ENCODE measurements around the gene ZNF565.
"Not testable (repeated sequence)": the region's sequence is repeated elsewhere in the genome, so short reads cannot be mapped to it uniquely, and the experiment has no call there.

ZNF565 gene

DNA sequence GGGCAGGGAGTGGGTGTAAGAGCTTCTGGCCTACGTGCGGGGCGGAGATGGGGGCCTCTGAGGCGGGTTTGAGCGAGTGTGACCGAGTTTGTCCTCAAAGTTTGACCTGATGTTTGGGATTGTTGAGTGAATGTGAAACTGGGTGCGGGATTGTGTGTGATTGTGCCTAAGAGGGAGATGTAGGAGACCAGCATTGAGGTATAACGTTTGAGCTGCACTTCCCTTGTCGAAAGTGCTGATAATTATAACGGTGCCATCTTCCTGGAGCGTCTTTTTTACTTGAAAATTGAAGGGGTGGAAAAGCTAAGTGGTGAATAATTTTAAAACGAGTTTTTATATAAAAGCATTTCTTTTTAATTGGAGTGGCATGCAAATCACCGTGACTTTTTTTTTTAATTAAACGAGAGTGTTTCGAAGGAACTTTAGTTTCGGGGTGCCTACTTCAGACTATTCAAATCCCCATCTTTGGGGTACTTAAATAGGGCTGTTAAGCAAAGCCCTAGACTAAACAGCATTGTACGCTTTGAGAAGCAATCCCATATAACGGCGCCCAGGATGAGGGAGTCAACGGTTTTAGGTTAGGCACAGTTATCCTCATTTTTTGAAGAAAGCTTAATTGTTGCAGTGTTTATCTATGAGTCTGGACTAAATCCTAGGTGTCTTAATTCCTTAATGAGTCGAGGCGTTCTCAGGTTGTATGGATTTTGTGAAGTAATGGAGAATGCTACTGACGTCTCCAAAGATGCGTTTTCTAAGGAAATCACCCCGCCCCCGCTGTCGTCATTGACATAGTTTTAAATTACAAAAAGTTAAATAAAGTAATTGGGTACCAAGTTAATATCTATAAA is 1.0 kb upstream of the ZNF565 start:
- in situ Hi-C loops (cut with MboI; ENCODE audit: low sequenced_read_pairs) = no loop called here

DNA sequence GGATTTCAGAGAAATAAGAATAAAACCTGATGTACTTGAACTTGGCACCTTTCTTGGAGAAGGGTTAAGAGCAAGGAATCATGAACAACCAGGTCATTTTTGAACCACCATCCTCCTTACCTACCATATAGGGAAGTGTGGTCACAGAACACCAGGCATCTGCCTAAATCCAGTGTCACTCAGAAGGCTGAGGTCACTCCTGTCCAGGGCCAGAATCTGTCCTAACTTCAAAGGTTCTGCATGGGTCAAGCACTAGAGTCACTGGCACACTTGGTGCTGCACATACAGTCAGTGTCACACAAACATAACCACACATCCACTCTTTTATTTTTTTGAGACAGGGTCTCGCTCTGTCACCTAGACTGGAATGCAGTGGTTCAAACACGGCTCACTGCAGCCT is 1.6 kb downstream of the ZNF565 start:
- in situ Hi-C loops (cut with MboI; ENCODE audit: low sequenced_read_pairs) = no loop called here

DNA sequence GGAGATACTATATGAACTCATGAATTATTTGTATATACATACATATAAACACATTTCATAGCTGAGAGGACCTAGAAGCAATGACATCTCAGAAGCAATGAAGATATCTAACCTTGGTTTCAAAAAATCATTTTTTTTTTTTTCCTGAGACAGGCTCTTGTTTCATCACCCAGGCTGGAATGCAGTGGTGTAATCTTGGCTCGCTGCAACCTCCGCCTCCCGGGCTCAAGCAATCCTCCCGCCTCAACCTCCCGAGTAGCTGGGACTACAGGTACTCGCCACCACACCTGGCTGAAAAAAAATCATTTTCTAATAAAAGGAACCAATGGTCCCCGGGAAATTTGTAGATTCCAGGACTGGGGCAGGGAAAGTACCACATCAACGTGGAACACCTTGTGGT is 4.0 kb downstream of the ZNF565 start:
- in situ Hi-C loops (cut with MboI; ENCODE audit: low sequenced_read_pairs) = no loop called here

DNA sequence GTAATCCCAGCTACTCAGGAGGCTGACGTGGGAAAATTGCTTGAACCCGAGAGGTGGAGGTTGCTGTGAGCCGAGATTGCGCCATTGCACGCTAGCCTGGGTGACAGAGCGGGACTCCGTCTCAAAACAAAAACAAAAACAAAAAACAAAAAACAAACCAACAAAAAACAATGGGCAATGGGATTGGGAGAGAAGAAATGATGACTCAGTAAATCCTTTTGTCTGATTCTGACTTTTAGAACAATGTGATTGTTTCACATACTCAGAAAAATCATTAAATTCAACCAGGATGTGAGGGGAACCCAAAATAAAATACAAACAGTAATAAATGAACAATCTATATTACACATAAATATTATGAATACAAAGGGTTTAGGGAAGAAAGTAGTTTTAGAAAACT is 5.1 kb downstream of the ZNF565 start:
- in situ Hi-C loops (cut with MboI; ENCODE audit: low sequenced_read_pairs) = no loop called here

DNA sequence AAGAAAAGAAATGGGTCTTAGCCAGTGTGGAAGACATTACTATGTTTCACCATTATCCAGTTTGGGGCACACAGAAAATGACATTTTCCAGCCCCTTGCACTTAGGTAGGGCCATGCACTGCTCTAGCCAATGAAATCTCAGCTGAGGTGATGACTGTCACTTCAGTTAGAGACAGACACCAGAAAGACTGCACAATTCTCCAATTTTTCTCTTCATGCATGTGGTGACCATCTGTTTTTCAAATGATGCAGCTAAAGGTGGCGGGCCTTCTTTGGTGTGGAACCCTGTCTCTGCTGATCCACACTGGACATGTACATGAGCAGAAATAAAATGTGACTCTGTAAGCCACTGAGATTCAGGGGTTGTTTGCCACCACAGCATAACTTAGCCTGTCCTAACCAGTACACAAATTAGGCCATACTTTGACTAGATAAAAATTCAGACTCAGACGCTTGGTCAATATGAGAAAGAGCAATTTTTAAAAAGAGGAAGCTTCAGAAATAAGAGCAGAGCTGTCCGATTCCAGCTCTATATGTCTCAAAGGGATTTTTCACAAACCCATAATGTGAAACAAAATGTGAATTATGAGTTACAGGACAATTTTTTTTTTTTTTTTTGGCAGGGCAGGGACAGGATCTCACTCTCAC is 6.7 kb downstream of the ZNF565 start:
- in situ Hi-C loops (cut with MboI; ENCODE audit: low sequenced_read_pairs) = no loop called here

DNA sequence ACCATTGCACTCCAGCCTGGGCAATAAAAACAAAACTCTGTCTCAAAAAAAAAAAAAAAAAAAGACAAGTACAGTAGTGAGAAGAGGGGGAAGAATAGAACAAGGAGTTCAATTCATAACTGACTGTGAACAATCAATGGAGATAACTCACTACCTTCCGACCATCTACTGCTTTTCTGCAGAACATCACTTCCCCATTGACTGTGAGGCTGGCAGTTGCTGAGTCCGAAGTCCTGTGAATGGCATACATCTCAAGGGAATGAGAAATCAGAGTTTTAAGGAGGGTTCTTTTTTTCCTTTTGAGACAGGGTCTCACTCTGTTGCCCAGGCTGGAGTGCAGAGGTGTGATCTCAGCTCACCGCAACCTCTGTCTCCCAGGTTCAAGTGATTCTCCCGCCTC is 11.2 kb downstream of the ZNF565 start:
- in situ Hi-C loops (cut with MboI; ENCODE audit: low sequenced_read_pairs) = no loop called here

DNA sequence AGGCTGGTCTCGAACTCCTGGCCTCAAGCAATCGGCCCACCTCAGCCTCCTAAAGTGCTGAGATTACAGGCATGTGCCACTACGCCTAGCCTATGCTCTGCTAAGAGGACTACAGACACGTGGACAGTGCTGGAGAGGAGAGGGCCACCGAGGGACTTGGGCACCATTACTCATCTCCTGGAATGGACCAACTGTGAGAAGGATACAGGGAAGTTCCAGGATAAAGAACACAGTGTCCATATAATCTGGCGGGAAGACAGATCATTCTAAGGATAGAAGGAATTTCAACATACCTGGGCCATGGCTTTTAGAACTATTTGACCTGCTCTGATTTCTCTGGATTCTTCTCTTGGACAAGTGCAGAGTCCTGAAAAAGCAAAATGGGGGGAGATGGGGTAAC is 12.8 kb downstream of the ZNF565 start:
- in situ Hi-C loops (cut with MboI; ENCODE audit: low sequenced_read_pairs) = no loop called here

DNA sequence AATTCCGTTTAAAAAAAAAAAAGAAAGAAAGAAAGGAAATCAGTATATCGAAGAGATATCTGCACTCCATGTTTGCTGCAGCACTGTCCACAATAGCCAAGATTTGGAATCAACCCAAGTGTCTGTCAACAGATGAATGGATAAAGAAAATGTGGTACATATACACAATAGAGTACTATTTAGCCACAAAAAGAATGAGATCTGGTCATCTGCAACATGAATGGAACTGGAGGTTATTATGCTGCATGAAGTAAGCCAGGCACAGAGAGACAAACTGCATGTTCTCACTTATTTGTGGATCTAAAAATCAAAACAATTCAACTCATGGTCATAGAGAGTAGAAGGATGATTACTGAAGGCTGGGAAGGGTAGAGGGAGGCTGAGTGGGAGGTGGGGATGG is 16.3 kb downstream of the ZNF565 start:
- in situ Hi-C loops (cut with MboI; ENCODE audit: low sequenced_read_pairs) = no loop called here

DNA sequence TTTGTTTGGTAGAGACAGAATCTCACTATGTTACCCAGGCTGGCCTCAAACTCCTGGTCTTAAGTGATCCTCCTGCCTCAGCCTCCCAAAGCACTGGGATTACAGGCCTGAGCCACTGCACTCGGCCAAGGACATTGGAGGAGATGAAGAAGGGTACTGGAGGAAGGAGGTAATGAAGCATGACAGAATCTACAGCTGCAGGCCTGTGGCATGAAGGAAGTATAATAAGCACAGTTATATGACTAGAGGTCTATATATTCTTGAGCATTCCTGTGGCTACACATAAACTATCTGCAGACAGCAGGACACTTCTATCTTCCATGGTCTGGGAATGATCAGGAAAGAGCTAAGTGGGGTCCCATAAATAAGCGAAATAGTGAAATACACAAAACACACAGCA is 18.2 kb downstream of the ZNF565 start:
- in situ Hi-C loops (cut with MboI; ENCODE audit: low sequenced_read_pairs) = no loop called here

DNA sequence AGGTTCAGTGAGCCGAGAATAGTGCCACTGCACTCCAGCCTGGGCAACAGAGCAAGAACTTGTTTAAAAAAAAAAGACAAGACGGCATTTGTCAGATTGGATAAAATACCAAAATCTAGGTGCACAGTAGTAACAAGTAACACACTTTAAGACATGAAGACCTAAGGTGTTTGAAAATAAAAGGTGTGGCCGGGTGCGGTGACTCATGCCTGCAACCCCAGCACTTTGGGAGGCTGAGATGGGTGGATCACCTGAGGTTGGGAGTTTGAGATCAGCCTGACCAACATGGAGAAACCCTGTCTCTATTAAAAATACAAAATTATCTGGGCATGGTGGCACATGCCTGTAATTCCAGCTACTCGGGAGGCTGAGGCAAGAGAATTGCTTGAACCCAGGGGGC is 27.7 kb downstream of the ZNF565 start:
- in situ Hi-C loops (cut with MboI; ENCODE audit: low sequenced_read_pairs) = not testable (repeated sequence)

DNA sequence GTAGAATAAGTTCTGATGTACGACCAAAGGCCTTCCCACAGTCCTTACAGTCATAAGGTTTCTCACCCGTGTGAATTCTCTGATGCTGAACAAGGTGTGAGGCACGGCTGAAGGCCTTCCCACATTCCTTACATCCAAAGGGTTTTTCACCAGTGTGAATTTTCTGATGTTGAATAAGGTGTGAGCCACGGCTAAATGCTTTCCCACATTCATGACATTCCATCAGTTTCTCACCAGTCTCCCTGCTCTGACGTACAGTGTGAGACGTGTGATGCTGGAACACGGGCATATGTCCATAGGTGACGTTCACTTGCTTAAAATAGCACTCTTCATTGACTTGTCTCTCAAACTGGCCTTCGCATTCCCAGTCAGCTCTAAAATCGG is 31.2 kb downstream of the ZNF565 start:
- in situ Hi-C loops (cut with MboI; ENCODE audit: low sequenced_read_pairs) = no loop called here

DNA sequence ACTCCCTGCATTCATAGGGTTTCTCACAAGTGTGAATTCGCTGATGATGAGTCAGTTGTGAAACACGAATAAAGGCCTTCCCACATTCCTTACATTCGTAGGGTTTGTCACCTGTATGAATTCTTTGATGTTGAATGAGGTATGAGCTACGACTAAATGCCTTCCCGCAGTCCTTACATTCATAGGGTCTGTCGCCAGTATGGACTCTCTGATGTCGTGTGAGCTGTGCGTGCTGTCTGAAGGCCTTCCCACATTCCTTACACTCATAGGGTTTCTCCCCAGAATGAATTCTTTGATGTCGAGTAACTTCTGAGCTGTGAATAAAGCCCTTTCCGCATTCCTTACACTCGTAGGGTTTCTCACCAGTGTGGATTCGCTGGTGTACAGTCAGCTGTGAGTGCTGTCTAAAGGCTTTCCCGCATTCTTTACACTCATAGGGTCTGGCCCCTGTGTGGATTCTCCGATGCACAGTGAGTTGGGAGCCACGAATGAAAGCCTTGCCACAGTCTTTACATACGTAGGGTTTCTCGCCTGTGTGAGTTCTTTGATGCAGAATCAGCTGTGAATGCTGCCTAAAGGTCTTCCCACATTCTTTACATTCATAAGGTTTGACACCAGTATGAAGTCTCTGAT is 31.7 kb downstream of the ZNF565 start:
- in situ Hi-C loops (cut with MboI; ENCODE audit: low sequenced_read_pairs) = no loop called here

DNA sequence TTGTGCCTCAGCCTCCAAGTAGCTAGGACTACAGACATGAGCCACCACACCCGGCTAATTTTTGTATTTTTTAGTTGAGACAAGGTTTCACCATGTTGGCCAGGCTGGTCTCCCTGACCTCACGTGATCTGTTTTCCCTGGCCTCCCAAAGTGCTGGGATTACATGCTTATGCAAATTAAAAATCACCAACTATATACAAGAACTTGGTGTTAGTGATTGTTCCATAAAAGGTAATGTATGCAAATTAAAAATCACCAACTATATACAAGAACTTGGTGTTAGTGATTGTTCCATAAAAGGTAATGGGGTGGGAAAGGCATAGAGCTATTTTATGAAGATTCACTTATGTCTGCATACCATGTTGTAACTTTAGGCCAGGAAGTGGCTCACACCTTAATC is 35.4 kb downstream of the ZNF565 start:
- in situ Hi-C loops (cut with MboI; ENCODE audit: low sequenced_read_pairs) = not testable (repeated sequence)

DNA sequence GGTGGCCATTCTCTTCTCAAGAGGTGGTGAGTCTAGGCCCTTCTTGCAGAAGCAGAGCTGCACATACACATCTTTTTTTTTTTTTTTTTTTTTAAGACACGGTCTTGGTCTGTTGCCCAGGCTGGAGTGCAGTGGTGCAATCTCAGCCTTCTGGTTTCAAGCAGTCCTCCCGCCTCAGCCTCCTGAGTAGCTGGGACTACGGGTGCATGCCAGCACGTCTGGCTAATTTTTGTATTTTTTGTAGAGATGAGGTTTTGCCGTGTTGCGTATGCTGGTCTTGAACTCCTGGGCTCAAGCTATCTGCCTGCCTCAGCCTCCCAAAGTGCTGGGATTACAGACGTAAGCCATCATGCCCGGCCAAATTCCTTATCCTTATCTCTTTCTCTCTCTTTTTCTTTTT is 40.6 kb downstream of the ZNF565 start:
- in situ Hi-C loops (cut with MboI; ENCODE audit: low sequenced_read_pairs) = loop anchor here (5.0 kb wide), 1 partner anchor 47 kb away; no protein-coding TSS in a partner anchor

DNA sequence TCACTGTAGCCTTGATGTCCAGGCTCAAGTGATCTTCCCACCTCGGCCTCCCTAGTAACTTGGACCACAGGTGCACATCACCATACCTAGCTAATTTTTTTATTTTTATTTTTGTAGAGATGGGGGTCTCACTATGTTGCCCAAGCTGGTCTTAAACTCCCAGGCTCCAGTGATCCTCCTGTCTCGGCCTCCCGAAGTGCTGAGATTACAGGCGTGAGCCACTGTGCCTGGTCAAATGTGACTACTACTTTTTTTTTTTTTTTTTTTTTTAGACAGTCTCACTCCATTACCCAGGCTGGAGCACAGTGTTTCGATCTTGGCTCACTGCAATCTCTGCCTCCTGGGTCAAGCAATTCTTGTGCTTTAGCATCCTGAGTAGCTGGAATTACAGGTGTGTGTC is 41.6 kb downstream of the ZNF565 start:
- in situ Hi-C loops (cut with MboI; ENCODE audit: low sequenced_read_pairs) = loop anchor here (5.0 kb wide), 1 partner anchor 46 kb away; no protein-coding TSS in a partner anchor

DNA sequence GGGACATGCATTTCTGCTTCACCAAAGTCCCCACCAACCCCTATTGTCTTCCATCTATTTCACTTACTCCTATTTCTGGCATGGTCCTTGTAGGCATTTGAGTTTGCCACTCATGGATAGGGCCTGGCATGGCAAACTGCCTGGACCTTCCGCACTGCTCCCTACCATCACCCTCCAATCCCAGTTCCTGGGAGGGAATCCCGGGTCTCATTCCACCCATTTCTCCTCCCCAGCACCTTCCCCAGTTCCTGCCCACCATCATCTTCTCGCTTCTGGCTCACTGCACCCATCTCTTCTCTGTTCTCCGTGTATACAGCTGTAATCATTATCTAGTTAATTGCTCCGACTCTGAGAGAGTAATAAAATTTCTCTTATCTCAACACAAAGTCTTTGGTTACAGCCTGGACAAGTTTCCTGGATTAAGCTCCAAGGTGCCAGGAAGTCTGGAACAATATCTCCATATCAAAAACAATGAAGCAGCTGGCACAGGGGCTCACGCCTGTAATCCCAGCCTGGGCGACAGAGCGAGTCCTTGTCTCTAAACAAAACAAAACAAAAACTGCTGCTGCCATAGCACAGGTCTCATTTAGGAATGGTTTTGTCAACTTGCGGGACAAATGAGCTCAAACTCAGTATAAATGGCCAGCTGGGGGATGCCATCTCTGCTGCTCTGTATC is 45.2 kb downstream of the ZNF565 start:
- in situ Hi-C loops (cut with MboI; ENCODE audit: low sequenced_read_pairs) = no loop called here

DNA sequence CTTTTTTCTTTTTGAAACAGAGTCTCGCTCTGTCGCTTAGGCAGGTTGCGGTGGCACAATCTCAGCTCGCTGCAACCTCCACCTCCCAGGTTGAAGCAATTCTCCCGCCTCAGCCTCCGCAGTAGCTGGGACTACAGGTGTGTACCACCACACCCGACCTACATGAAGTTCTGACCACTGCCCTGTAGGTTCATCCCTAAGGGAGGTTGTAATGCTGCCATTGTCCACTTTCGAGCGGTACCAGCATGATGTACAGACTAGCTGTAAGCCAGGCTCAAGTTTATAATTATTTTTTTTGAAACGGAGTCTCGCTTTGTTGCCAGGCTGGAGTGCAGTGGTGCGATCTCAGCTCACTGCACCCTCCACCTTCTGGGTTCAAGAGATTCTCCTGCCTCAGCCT is 50.7 kb downstream of the ZNF565 start:
- in situ Hi-C loops (cut with MboI; ENCODE audit: low sequenced_read_pairs) = no loop called here

DNA sequence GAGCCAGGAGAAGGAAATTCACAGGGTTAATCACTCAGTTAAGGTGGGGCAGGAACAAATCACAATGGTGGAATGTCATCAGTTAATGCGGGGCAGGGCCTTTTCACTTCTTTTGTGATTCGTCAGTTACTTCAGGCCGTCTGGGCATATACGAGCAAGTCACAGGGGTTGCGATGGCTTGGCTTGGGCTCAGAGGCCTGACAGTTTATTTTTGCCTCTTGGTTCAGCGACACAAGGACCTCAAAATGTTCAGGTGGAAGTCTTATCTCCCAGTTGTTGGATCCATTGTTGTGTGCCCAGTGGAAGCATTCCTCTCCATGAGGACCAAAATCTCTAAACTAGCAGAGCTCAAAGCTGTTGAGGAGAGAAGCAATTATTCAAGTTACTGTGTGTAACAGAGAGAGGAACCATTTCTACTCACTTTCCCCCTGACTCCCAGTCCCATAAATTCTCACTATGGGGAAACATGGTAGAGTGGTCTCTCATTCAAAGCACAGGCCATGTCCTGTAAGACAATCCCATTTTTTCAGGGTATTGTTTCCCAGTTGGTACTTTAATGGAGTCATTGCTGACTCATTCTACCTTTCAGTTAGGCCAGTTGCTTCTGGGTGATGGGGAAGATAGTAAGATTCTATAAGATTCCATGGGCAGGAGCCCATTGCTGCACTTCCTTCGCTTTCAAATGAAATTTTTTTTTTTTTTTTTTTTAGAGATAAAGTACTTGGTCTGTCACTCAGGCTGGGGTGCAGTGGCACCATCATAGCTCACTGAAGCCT is 53.5 kb downstream of the ZNF565 start:
- in situ Hi-C loops (cut with MboI; ENCODE audit: low sequenced_read_pairs) = no loop called here

DNA sequence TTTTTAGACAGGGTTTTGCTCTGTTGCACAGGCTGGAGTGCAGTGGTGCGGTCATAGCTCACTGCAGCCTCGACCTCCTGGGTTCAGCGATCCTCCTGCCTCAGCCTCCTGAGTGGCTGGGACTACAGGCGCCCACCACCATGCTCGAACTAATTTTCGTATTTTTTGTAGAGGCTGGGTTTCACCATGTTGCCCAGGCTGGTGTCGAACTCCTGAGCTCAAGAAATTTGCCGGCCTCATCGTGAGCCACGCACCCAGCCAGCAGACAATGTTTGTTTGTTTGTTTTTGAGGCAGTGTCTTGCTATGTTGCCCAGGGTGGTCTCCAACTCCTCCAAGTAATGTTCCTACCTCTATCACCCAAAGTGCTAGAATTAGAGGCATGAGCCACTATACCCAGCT is 61.3 kb downstream of the ZNF565 start:
- in situ Hi-C loops (cut with MboI; ENCODE audit: low sequenced_read_pairs) = no loop called here

DNA sequence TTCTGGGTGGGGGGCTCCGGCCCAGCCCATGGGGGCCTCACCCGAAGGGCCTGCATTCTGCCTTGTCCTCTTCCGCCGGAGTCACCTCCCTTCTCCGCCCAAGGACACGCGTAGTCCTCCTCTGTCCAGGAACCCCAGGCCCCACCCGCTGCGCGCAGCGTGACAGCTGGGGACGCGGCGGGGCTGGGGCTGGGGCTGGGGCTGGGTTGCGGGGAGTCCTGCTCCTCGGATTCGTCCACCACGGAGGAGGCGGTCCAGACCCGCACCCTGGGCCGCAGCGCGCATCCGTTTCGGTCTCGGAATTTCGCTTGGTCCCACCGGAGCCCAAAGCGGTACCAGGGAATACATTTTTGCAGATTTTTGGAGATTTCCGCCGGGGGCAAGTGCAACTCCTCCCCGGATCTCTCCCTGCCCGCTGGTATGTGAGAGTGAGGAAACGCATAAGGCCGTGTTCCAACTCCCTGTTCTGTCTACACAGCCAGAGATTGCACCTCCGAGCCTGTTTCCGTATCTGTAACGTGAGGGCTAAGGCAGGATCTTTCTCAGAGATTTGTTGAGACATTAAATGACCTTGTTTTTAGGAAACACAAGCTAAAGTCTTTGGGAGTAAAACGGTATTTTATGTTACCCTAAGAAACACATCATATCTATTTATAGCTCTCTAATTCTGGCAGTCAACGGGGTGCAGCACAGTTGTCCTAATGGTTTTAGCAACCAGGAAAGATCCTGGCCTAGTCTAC is 61.9 kb downstream of the ZNF565 start, which contains the start of gene COX7A1:
TSS of gene COX7A1 (minus strand) at position 96 of the 740 bp plus-strand sequence. CDS start at position 56, 40 bp downstream.
- in situ Hi-C loops (cut with MboI; ENCODE audit: low sequenced_read_pairs) = no loop called here

Measured in HL-60/S4 (cell line).